ENCODE data around the gene NUPR1. TPM values are rescaled to one million over a fixed set of nuclear protein-coding genes. Genes with fewer than 3 reads are reported as not detected.
A peak's percentile ranks its signal among the peaks of the same experiment; 100 is the strongest.

The NUPR1 gene
- total and polyA plus RNA-seq, 2 of the 13 experiments (the other 11 are each of a cell fraction or from before 2014, with no cell fraction given): 18.0 to 25.6 TPM

DNA sequence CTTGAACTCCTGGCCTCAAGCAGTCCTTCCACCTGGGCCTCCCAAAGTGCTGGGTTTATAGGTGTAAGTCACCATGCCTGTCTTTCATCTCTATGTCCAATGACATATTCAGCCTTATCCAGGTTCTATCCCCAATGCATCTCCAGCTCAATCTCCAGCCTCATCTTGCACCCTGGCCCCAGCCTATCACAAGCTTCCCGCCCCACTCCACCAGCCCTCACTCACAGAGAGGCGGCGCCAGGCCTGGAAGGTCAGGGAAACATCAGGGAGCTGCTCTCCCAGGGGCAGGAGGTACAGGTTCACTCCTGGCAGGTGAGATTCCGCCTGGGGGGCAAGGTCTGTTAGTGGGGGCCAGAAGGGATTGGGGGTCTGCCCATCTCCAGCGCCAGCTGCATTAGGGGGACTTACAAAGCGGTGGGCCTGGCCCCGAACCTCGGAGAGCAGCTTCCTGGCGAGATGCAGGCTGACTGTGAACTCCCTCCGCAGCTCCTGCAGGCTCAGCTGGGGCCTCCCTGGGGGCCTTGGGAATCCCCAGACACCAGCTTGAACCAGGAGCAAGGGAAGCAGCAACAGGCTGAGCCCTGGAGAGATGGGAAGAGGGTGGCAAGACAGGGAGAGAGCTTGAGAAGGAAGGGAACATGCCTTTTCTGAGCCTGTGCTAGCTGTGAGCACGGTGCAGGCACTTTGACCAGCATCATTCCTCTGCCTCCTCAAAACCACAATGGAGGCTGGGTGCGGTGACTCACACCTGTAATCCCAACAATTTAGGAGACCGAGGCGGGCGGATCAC, 35.1 kb downstream of the NUPR1 start (continued):
- TF ChIP-seq CREB3 (CRISPR knock-in tag; IDR thresholded peaks at IDR 0.05) (no peak), FOSL2 (CRISPR knock-in tag; IDR thresholded peaks at IDR 0.05) (peak; percentile 62), ZNF362 (CRISPR knock-in tag; IDR thresholded peaks at IDR 0.05; ENCODE audit: borderline replicate concordance) (no peak), ZNF572 (CRISPR knock-in tag; IDR thresholded peaks at IDR 0.05) (0 out of 2 replicates have a peak, but pooled peaks have one; percentile 47), HOXA5 (CRISPR knock-in tag; IDR thresholded peaks at IDR 0.05) (no peak), ZNF782 (CRISPR knock-in tag; IDR thresholded peaks at IDR 0.05; ENCODE audit: borderline replicate concordance) (no peak)
- TF ChIP-seq, protein P1, sequence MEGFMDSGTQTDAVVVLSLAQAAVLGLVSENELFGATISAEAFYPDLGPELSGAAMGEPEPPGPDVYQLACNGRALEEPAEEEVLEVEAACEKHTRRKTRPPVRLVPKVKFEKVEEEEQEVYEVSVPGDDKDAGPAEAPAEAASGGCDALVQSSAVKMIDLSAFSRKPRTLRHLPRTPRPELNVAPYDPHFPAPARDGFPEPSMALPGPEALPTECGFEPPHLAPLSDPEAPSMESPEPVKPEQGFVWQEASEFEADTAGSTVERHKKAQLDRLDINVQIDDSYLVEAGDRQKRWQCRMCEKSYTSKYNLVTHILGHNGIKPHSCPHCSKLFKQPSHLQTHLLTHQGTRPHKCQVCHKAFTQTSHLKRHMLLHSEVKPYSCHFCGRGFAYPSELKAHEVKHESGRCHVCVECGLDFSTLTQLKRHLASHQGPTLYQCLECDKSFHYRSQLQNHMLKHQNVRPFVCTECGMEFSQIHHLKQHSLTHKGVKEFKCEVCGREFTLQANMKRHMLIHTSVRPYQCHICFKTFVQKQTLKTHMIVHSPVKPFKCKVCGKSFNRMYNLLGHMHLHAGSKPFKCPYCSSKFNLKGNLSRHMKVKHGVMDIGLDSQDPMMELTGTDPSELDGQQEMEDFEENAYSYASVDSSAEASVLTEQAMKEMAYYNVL (CRISPR knock-in tag; IDR thresholded peaks at IDR 0.05; ENCODE audit: borderline replicate concordance): 0 out of 2 replicates have a peak, but pooled peaks have one; percentile 39

GRCh38 chr16:28502290-28502689, 36.5 kb downstream of the NUPR1 start:
- Histone ChIP-seq H3K4me2 (ENCODE audit: low read depth, low read length) (no peak overlapping the region), H3K27ac (ENCODE audit: extremely low read length, insufficient read depth, low read length) (no peak overlapping the region), H3K27me3 (ENCODE audit: control insufficient read depth in 1 of 2, insufficient read depth in 2 of 2, low read length in 2 of 2) (peaks cover 4 to 33% of the 10 kb centered on the region in 2 experiments), H3K9ac (ENCODE audit: insufficient read depth, low read depth, low read length) (no peak overlapping the region), H3K79me2 (ENCODE audit: insufficient read depth, low read length) (no peaks in the 10 kb centered on the region), H2AFZ (ENCODE audit: low read length) (no peak overlapping the region), H3K9me3 (ENCODE audit: low read length) (no peaks in the 10 kb centered on the region), H3K4me3 (replicated peaks in 1 of 3; ENCODE audit: insufficient read depth in 1 of 3, low read depth in 2 of 3, low read length in 3 of 3) (no peak overlapping the region), H4K20me1 (ENCODE audit: insufficient read depth, low read length) (no peaks in the 10 kb centered on the region), H3K36me3 (replicated peaks in 1 of 2; ENCODE audit: control insufficient read depth in 1 of 2, insufficient read depth in 2 of 2, low read length in 2 of 2) (no peaks in the 10 kb centered on the region), H3K4me1 (ENCODE audit: insufficient read depth, low read length) (peaks cover 43% of the 10 kb centered on the region)
- BruUV-seq (replicated peaks): no TSS peak
- intact Hi-C loops (cut with micrococcal nuclease; ENCODE audit: unreplicated experiment): no loop called here
- CTCF ChIA-PET (ENCODE audit: low intra/inter-chr PET ratio, low total read pairs): no interaction called here
- POLR2A ChIA-PET: interaction anchor here (1.3 kb wide), 1 partner anchor 10 kb away, joined by 4 read pairs; the partner anchor contains the start of gene CLN3
- 38% methylated on average over 2 of the region's 2 CpGs for WGBS (ENCODE audit: low lambda C conversion rate)
- no peak for FAIRE-seq
- in situ Hi-C loops (cut with HindIII; ENCODE audit: extremely low pct_ligation_motif_present, low pct_unique_long_range_greater_than_20kb): no loop called here
- ATAC-seq: no peak
- DNase-seq (ENCODE audit: low spot score): no peak
- TF ChIP-seq FOXA1 (IDR thresholded peaks at IDR 0.05) (peak; percentile 42; the same call in 1 of the 2 replicates), FOXA1 (CRISPR knock-in tag; IDR thresholded peaks at IDR 0.05) (no peak), NBN (conservative IDR thresholded peaks at IDR 0.05) (peak; percentile 75; the same call in 1 of the 2 replicates), NFRKB (IDR thresholded peaks at IDR 0.05) (0 out of 2 replicates have a peak, but pooled peaks have one; percentile 32), ZNF652 (CRISPR knock-in tag; IDR thresholded peaks at IDR 0.05; ENCODE audit: borderline replicate concordance, low read depth) (no peak), LCORL (IDR thresholded peaks at IDR 0.05) (0 out of 2 replicates have a peak, but pooled peaks have one; percentile 24), LCORL (CRISPR knock-in tag; IDR thresholded peaks at IDR 0.05) (no peak), PHB2 (IDR thresholded peaks at IDR 0.05; ENCODE audit: partially characterized antibody) (peak; percentile 47)
